B cell (primary cell): ENCODE data around the gene GALR2. TPM values are rescaled to one million over a fixed set of nuclear protein-coding genes. Genes with fewer than 3 reads are reported as not detected.

Experiments used
- ATAC-seq: fragments of 200-7000 bp; cut with Tn5 transposase; one replicate; pipeline ENCODE4 v1.10.0; 2021; ENCODE audit warnings: low read depth, mild to moderate bottlenecking, moderate number of reproducible peaks, moderate library complexity
- CTCF ChIA-PET: fragments of 350-600 bp; sonication (Branson Sonifier 250); formaldehyde crosslinking; loops from one replicate; lab custom pipeline; 2021; ENCODE audit warnings: antibody characterized with exemption, inconsistent platforms; lab: Charles Lee
- POLR2A ChIA-PET: fragments of 350-600 bp; sonication (Branson Sonifier 250); formaldehyde crosslinking; loops from one replicate; lab custom pipeline; 2021; ENCODE audit warnings: antibody characterized with exemption; lab: Charles Lee
- DNase-seq: peaks from one replicate; pipeline ENCODE4 v3.0.0; 2013
- H2AFZ ChIP-seq: 2 replicates; pipeline ENCODE4 v1.6.1; 2012; ENCODE audit warnings: mild to moderate bottlenecking, low read depth, low read length; ENCODE audit not compliant: insufficient read depth, poor library complexity, severe bottlenecking
- H3K27ac ChIP-seq, 2 donors: 1 replicate in 1 of 2; 2 replicates in 1 of 2; pipeline ENCODE4 v1.5.1; 2012 to 2013; ENCODE audit warnings: low read length in 2 of 2, mild to moderate bottlenecking in 2 of 2, moderate library complexity in 1 of 2
- H3K27me3 ChIP-seq, 4 experiments: fragments of 200-600 bp in 1 of 4; sonication (generic) in 1 of 4; replicated peaks in 1 of 4; 1 replicate in 2 of 4; 2 replicates in 2 of 4; pipeline versions ENCODE4 v1.6.1 to v1.7.0; 2013 to 2016; ENCODE audit warnings: low read length in 3 of 4, mild to moderate bottlenecking in 2 of 4, mixed read lengths in 1 of 4, moderate library complexity in 1 of 4; ENCODE audit not compliant: insufficient read depth in 4 of 4, control insufficient read depth in 3 of 4; ENCODE audit errors: control extremely low read depth in 1 of 4
- H3K36me3 ChIP-seq, 2 experiments: replicated peaks in 1 of 2; 1 replicate in 1 of 2; 2 replicates in 1 of 2; pipeline versions ENCODE4 v1.6.1 to v1.7.1; 2013; ENCODE audit warnings: low read length in 1 of 2; ENCODE audit not compliant: insufficient read depth in 2 of 2, control insufficient read depth in 1 of 2; ENCODE audit errors: control extremely low read depth in 1 of 2, extremely low read depth in 1 of 2
- H3K4me1 ChIP-seq, 2 donors: fragments of 200-600 bp in 1 of 2; sonication (generic) in 1 of 2; 1 replicate in 1 of 2; 2 replicates in 1 of 2; pipeline versions ENCODE4 v1.5.1 to v1.6.1; 2013 to 2017; ENCODE audit warnings: low read length in 2 of 2; ENCODE audit not compliant: control insufficient read depth in 2 of 2, insufficient read depth in 2 of 2
- H3K4me2 ChIP-seq: replicated peaks from 2 replicates; pipeline ENCODE3; 2012; ENCODE audit warnings: mild to moderate bottlenecking, low read depth, low read length; ENCODE audit not compliant: poor library complexity, severe bottlenecking
- H3K4me3 ChIP-seq, 5 experiments: fragments of 200-600 bp in 1 of 5; sonication (generic) in 1 of 5; 1 replicate in 3 of 5; 2 replicates in 2 of 5; pipeline versions ENCODE4 v1.5.1 to v1.7.0; 2011 to 2016; ENCODE audit warnings: low read length in 4 of 5, mild to moderate bottlenecking in 4 of 5, low read depth in 2 of 5, control low read depth in 1 of 5, moderate library complexity in 1 of 5; ENCODE audit not compliant: insufficient read depth in 1 of 5; ENCODE audit errors: control extremely low read depth in 1 of 5, extremely low read depth in 1 of 5
- H3K79me2 ChIP-seq: fragments of 200-600 bp; sonication (generic); one replicate; pipeline ENCODE4 v1.6.0; 2016; ENCODE audit warnings: low read length; ENCODE audit not compliant: control insufficient read depth, insufficient read depth
- H3K9ac ChIP-seq: fragments of 200-600 bp; sonication (generic); 2 replicates; pipeline ENCODE4 v1.6.1; 2017; ENCODE audit warnings: mild to moderate bottlenecking, low read length, moderate library complexity
- H3K9me3 ChIP-seq, 3 donors: one replicate each; pipeline versions ENCODE4 v1.6.1 to v1.7.1; 2013; ENCODE audit warnings: low read length in 2 of 3; ENCODE audit not compliant: control insufficient read depth in 2 of 3, insufficient read depth in 1 of 3; ENCODE audit errors: control extremely low read depth in 1 of 3
- H4K20me1 ChIP-seq: 2 replicates; pipeline ENCODE4 v1.6.0; 2012; ENCODE audit warnings: mild to moderate bottlenecking, low read length; ENCODE audit not compliant: insufficient read depth, control insufficient read depth, poor library complexity, severe bottlenecking
- H3K27ac Mint-ChIP-seq: one replicate; pipeline ENCODE4 v1.8.0; 2021; ENCODE audit warnings: mixed read lengths
- H3K27me3 Mint-ChIP-seq: one replicate; pipeline ENCODE4 v1.8.0; 2021; ENCODE audit warnings: mixed read lengths
- H3K4me1 Mint-ChIP-seq: one replicate; pipeline ENCODE4 v1.8.0; 2021; ENCODE audit warnings: mixed read lengths
- H3K4me3 Mint-ChIP-seq: one replicate; pipeline ENCODE4 v1.8.0; 2021; ENCODE audit warnings: mixed read lengths
- H3K9me3 Mint-ChIP-seq: one replicate; pipeline ENCODE4 v1.8.0; 2022; ENCODE audit warnings: mixed read lengths; ENCODE audit not compliant: insufficient read depth
- EZH2 ChIP-seq: IDR thresholded peaks from 2 replicates; pipeline ENCODE4 v1.6.1; 2012; ENCODE audit warnings: borderline replicate concordance, low read depth, mild to moderate bottlenecking, moderate library complexity, low read length; ENCODE audit not compliant: insufficient read depth, poor library complexity, severe bottlenecking
- WGBS: methylation state at CpG from one replicate; pipeline ENCODE4 v1.1.5; 2013; ENCODE audit warnings: missing lambda C conversion rate; ENCODE audit not compliant: insufficient coverage; 5-methylcytosine and 5-hydroxymethylcytosine counted together
- intact Hi-C: fragments of 100-400 bp; cut with micrococcal nuclease; formaldehyde crosslinking; loops from one replicate; pipeline ENCODE4 v1.10.0; 2022
- polyA plus RNA-seq: library from polyadenylated mRNA; depleted of rRNA; stranded (reverse); fragments of >200 nt; gene quantifications from 2 replicates; pipeline ENCODE4 v1.2.3, GENCODE V29; 2012
- total RNA-seq, 2 donors: library from RNA; stranded (reverse); fragments of 120-200 nt in 1 of 2; gene quantifications; 1 replicate in 1 of 2; 2 replicates in 1 of 2; pipeline versions ENCODE4 v1.2.3 to v1.2.4, GENCODE V29; 2013 to 2022
- TF ChIP-seq, protein P1 (sequence below): fragments of 200-600 bp; IDR thresholded peaks from one replicate; pipeline ENCODE4 v1.8.0; 2022; ENCODE audit warnings: antibody characterized with exemption, mild to moderate bottlenecking

The GALR2 gene
- total and polyA plus RNA-seq, 2 donors (not counting 1 experiment from before 2014, with no cell fraction given) = 0.42 to 1.2 TPM

DNA sequence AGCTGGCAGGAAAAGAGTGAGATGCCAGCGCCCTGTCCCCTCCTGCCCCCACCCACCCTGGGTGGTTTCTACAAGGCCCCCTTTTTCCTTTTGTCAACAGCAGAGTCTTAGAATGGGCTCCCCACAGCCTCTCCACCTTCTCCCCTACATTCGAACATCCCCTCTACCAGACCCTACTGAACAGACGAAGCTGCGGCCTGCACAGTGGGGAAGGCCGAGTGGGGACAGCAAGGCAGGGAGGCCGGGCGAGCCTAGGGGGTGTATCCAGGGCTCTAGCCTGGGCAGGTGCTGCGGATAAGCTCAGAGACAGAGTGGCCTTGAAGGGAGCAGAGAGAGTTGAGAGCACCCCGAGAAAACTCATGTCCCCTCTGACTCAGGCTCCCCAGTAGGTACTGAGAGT is 11.8 kb downstream of the GALR2 start:
- Histone ChIP-seq H2AFZ (no peak overlapping the region), H4K20me1 (peaks cover 15% of the 10 kb centered on the region), H3K9ac (no peak overlapping the region), H3K9me3 (peaks cover 0 to under 1% (median 0%) of the 10 kb centered on the region in 3 donors), H3K27me3 (no peaks in the 10 kb centered on the region), H3K4me3 (no peak overlapping the region), H3K4me2 (no peak overlapping the region), H3K36me3 (peaks cover 0 to 79% of the 10 kb centered on the region in 2 experiments), H3K79me2 (no peaks in the 10 kb centered on the region), H3K27ac (no peak overlapping the region), H3K4me1 (no peaks in the 10 kb centered on the region)
- CTCF ChIA-PET = no interaction called here
- no peak overlapping the region for H3K4me3 Mint-ChIP-seq
- no peak for ATAC-seq
- no peaks in the 10 kb centered on the region for H3K9me3 Mint-ChIP-seq
- DNase-seq = no peak
- intact Hi-C loops = no loop called here
- TF ChIP-seq, protein P1, sequence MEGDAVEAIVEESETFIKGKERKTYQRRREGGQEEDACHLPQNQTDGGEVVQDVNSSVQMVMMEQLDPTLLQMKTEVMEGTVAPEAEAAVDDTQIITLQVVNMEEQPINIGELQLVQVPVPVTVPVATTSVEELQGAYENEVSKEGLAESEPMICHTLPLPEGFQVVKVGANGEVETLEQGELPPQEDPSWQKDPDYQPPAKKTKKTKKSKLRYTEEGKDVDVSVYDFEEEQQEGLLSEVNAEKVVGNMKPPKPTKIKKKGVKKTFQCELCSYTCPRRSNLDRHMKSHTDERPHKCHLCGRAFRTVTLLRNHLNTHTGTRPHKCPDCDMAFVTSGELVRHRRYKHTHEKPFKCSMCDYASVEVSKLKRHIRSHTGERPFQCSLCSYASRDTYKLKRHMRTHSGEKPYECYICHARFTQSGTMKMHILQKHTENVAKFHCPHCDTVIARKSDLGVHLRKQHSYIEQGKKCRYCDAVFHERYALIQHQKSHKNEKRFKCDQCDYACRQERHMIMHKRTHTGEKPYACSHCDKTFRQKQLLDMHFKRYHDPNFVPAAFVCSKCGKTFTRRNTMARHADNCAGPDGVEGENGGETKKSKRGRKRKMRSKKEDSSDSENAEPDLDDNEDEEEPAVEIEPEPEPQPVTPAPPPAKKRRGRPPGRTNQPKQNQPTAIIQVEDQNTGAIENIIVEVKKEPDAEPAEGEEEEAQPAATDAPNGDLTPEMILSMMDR = no peak
- TF ChIP-seq EZH2 = no peak
- no peaks in the 10 kb centered on the region for H3K27me3 Mint-ChIP-seq
- H3K4me1 Mint-ChIP-seq = no peaks in the 10 kb centered on the region
- no peak overlapping the region for H3K27ac Mint-ChIP-seq
- WGBS = 100% methylated on average over 5 of the region's 9 CpGs
- POLR2A ChIA-PET = no interaction called here

DNA sequence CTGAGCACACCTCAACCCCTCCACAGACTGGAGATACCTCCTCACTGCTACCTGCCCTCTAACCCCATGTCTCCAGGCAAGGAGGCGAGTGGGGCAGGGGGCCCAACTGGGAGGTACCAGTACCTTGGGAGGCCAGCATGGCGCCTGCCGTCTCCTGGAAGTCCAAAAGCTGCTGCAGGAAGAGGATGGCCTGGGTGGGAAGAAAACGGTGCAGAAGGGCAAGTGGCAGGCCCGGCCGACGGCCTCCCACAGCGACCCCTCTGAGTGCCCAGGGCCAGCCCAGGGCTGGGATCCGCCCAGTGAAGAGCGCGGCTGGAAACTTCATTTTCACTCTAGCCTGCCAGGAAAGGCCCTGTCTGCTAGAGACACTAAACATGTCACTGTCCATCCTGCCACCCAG is 12.9 kb downstream of the GALR2 start:
- CTCF ChIA-PET = no interaction called here
- no peak overlapping the region for H3K4me3 ChIP-seq
- Mint-ChIP-seq H3K27ac (no peak overlapping the region), H3K4me3 (no peak overlapping the region), H3K9me3 (no peaks in the 10 kb centered on the region), H3K27me3 (no peaks in the 10 kb centered on the region), H3K4me1 (no peaks in the 10 kb centered on the region)
- peaks cover 0 to 3% (median 0%) of the 10 kb centered on the region in 3 donors for H3K9me3 ChIP-seq
- DNase-seq (no peak), ATAC-seq (no peak)
- H3K36me3 ChIP-seq = peaks cover 0 to 84% of the 10 kb centered on the region in 2 experiments
- H3K4me1 ChIP-seq = no peaks in the 10 kb centered on the region
- intact Hi-C loops = no loop called here
- no peak overlapping the region for H3K9ac ChIP-seq
- H3K27me3 ChIP-seq = no peaks in the 10 kb centered on the region
- WGBS = 98% methylated on average over 11 of the region's 11 CpGs
- peaks cover 21% of the 10 kb centered on the region for H4K20me1 ChIP-seq
- no peak for TF ChIP-seq EZH2
- TF ChIP-seq, protein P1 = no peak
- no peak overlapping the region for H3K27ac ChIP-seq
- H3K4me2 ChIP-seq = no peak overlapping the region
- POLR2A ChIA-PET = no interaction called here
- no peak overlapping the region for H2AFZ ChIP-seq
- H3K79me2 ChIP-seq = peaks cover 5% of the 10 kb centered on the region
